ENCODE measurements around the gene TMEM129.

DNA sequence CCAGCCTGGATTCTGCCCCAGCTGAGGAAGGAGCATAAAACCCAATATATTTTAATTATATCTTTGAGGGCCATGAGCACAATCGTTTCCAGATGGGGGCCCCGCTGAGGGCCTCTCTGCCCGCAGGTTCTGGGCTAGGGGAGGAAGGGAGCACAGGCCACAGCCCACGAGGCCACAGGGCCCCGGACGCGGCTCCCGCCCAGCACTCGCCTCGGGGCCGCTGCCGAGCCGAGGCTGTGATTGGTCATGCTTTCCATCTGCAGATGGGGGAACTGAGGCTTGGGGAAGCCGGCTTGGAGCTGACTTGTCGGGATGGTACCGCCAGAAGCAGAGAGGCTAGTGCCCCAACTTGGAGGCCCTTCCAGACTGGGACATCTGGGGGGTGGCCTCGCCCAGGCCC, 34.2 kb upstream of the TMEM129 start:
- TF ChIP-seq POLR2A (IDR thresholded peaks at IDR 0.05; ENCODE audit: low read depth, low read length) (no peak), TAF1 (IDR thresholded peaks at IDR 0.05; ENCODE audit: borderline replicate concordance, low read depth, low read length) (no peak)

Measured in GM12892 (cell line).